ENCODE results near the gene BTN2A1.

GRCh38 chr6:26491604-26492003 lies 33.8 kb downstream of the BTN2A1 start:
- no peak for TF ChIP-seq CTCF (IDR thresholded peaks at IDR 0.05; ENCODE audit: low read depth, low read length, poor library complexity, severe bottlenecking)
- no peak for TF ChIP-seq EZH2phosphoT487 (IDR thresholded peaks at IDR 0.05; ENCODE audit: borderline replicate concordance, low read length)

Data from DOHH2 (cell line).